Measurements from ENCODE around the gene REEP6. TPM values are rescaled to one million over a fixed set of nuclear protein-coding genes. Genes with fewer than 3 reads are reported as not detected.

Gene REEP6
- 1.3 TPM for polyA plus RNA-seq (ENCODE audit: insufficient read length)

DNA sequence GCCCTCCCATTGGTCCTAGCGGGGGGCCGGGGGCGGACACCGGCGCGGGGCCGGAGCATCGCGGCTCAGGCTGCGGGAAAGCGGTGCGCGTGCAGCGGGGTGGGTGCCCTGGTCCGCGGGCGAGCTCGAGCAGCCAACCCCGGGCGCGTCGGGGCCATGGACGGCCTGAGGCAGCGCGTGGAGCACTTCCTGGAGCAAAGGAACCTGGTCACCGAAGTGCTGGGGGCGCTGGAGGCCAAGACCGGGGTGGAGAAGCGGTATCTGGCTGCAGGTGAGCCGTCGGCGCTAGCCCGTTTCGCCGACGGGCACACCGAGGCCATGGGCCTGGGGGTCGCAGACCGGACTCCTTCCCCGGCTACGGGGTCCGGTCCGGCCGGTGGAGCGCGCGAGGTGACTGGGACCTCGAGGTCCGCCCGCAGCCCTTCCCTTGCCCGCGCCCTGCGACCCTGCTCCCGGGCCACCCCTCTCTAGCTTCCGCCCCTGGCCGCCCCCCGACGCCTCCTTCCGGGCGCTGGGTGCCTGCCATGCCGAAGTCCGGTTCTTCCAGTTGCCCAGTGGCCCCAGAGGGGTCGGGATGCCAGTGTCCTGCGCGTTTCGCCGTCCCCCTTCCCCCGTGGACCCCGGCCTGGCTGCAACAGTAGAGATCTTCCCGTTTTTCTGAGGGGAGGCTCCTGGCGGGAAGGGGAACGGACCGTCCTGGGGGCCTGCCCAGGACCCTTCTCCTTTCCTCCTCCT, at the start of gene REEP6:
Gene REEP6, plus strand, starts transcription at position 68 of the 735 bp plus-strand sequence. Its CDS starts 89 bp downstream, at position 157.
- DNase-seq (ENCODE audit: low read depth) = no peak

DNA sequence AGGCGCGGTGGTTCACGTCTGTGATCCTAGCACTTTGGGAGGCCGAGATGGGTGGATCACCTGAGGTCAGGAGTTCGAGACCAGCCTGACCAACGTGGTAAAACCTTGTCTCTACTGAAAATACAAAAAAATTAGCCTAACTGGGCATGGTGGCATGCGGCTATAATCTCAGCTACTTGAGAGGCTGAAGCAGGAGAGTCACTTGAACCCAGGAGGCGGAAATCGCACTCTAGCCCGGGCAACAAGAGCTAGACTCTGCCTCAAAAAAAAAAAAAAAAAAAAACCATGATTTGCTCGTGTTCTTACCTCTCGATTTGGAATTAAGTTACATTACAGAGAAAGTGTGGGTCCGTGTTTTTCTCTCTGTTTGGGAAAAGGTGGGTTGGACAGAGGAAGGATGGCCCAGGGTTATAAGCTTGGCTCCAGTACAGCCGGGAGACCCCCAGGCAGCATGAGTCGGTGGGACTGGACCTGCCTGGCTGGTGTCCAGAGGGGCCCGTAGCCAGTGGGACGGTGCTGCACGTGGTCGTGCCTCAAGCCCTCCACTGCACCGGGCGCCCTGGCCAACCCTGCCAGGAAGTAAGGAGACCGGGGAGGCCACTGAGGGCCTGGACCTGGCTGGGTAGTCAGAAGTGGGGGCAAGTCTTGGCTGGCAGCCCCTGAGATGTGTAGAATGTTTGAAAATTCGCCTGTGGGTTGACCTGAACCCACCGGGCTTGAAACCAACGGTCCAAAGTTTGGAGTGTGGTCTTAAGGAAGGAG, 49.1 kb upstream of the REEP6 start:
- DNase-seq (ENCODE audit: low read depth) = no peak

DNA sequence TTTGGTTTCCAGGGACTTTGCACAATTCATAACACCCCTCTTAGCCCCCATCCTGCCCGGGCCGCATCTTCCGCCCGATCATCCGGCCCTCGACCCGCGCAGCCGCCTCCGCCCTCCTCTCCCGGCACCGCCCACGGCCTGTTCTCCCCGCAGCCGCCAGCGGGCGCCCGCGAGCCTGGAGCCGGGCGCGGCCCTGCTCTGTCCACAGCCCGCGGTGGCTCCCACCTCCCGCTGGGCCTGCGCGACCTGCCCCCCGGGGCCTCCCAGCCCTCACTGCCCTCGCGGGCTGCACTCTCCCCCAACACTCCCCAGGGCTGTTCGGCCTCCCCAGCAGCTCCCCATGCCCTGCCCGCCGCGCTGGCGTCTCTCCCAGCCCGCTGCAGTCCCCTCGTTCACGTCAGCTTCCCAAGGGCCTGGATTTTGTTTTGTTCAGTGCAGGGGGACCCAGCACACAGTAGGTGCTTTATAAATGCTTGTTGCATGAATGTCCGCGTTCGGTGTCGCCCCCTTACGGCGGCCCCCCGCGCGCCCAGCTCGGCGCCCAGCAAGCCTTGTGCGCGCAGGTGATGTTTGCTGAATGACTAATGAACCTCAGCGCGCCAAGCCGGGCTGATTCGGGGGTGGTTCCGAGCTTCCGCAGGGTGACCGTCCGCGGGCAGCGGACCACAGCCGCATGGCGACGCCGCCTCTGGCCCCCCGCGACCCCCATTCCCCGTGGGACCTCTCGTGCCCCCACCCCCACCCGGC, 45.6 kb upstream of the REEP6 start:
- DNase-seq (ENCODE audit: low read depth) = no peak

DNA sequence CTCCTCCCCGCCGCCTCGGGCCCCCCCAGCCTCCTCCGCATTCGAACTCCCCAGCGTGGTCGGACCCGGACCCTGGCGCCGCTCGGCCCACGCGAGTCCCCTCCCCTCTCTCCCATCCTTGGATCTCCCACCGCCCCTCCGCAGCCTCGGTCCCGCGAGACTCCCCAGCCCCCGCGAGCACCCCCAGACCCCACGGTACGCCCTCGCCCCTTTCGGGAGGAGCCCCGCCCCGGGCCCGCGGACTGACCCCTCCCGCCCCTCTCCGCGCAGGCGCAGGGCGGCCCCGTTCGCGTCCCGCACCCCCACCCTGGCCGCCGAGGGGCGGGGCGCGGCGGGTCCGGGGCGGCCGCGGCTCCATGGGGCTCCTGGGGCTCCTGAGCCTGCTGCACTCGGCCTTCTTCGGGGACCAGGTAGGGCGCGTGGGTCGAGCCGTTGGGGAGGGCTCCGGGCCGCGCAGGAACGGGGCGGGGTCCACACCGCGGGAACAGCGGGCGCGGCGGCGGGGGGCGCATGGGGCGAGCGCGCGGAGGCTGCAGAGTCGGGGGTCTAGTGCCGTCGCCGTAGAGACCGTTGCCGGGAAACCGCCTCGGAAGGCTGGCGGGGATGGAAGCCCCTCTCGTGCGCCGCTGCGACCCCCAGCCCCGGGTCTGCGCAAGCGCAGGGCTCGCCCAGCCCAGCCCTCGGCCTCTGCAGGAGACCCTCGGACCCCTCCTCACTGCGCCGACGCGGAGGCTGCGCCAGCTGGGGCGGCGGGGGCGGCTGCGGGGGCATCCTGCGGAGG, 44.9 kb upstream of the REEP6 start:
- DNase-seq (ENCODE audit: low read depth) = no peak

DNA sequence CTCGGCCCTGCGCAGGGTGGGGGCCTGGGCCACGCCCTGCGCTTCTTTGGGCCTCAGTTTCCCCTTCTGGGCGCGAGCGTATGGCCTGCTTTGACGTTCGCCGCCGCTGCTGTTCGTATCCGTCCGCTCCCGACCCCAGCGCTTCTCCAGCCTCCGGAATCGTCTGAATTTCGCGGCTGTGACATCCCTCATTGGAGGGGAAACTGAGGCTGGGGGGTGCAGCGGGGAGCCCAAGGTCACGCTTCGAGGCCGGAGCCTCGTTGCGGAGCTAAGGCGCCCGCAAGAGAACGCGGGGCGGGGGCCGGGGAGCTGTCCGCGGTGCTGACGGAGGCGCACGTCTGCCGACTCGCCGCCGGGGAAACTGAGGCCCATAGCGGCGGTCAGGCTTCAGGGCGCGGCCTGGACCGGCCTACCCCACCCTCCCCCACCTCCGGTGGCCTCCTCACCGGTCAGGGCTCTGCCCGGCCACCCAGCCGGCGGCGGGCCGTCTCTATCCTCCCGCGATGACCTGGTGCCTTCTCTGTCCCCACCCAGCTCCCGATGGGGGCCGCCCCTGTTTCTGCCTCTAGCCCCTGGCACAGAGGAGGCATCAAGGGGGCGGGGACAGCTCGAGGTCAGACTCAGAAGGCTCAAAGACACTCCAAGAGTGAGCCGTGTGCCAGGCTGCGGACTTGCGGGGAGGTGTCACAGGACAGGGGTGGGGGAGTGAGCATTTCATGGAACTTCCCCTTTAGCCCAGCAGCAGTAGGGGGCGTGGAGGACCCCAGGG, 44.1 kb upstream of the REEP6 start:
- no peak for DNase-seq (ENCODE audit: low read depth)

DNA sequence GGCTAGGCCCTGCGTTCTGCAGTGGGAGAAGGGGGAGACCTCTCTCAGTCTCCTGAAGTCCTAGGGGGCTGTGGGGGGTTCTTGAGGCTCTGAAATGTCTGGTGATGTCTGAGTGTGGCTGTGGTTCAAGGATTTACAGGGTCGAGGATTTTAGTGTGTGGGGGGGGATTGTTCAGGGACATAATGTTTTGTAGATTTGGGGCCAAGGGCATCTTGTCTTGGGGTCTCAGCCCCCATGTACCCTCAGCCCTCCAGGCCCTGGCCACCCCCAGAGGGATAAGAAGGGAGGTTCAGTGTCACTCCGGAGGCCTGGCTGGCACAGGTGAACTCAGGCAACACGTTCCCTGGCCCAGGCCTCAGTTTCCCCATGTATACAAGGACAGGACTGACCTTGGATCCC, 43.5 kb upstream of the REEP6 start:
- DNase-seq (ENCODE audit: low read depth) = no peak

DNA sequence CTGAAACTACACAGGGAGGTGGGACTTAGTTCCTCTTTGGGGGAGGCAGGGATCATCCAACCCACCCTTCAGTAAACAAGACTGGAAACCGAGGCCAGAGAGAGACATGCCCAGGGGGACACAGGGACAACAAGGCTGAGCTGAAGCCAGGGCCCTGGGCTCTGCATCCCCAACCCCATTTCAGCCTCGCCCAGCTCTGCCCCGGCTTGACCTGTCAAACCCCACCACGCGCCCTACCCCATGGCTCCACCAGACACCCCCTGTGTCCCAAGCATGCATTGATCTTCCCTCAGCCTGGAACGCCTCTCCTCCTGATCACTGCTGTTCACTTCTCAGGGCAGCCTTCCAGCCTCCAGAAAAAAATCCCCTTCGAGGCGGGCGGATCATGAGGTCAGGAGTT, 43.0 kb upstream of the REEP6 start:
- no peak for DNase-seq (ENCODE audit: low read depth)

DNA sequence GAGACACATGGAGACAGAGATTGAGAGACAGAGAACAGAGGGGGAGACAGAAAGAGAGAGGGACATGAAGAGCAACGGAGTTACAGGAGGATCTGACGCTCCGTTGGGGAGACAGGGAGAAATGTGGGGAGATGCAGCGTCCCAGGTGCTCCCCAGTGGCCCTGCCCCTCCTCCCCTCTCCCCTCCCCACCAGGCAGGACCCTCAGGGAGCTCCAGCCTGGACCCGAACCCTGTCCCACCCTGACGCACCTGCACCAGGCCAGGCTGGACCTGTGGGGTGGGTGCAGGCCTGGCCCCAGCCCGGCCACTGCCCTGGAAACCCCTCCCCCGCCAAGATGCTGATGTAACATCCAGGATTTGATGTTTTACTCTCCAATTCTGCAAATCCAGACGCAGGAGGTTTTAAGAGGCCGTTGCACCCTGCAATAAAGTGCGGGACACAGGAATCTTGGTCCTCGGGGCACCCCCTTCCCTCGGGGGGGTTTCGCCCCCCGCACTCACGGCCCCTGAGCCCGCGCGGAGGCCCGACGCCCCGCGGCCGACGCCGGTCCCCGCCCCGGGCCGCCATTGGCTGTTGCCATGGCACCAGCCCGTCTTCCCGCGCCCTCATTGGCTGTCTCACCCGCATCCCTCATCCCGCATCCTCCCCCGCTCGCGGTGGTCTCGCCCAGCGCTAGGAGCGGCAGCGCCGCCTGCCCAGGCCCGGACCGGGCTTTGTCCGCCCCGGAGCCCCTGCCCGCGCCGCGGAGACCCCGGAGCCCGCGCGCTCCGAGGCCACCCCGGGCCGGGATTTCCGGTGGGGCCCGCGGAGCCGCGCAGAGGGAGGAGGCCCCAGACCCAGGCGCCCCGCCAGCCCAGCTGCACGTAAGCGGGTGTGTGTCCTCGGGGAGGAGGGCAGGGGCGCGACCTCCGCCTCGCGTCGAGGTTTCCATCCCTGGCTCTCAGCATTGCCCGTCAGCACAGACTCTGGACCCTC, 41.2 kb upstream of the REEP6 start, which contains the start of gene APC2:
Gene APC2, plus strand, starts transcription at position 655 of the 976 bp plus-strand sequence. CDS start 2,881 bp downstream, outside the sequence.
- DNase-seq (ENCODE audit: low read depth) = no peak

DNA sequence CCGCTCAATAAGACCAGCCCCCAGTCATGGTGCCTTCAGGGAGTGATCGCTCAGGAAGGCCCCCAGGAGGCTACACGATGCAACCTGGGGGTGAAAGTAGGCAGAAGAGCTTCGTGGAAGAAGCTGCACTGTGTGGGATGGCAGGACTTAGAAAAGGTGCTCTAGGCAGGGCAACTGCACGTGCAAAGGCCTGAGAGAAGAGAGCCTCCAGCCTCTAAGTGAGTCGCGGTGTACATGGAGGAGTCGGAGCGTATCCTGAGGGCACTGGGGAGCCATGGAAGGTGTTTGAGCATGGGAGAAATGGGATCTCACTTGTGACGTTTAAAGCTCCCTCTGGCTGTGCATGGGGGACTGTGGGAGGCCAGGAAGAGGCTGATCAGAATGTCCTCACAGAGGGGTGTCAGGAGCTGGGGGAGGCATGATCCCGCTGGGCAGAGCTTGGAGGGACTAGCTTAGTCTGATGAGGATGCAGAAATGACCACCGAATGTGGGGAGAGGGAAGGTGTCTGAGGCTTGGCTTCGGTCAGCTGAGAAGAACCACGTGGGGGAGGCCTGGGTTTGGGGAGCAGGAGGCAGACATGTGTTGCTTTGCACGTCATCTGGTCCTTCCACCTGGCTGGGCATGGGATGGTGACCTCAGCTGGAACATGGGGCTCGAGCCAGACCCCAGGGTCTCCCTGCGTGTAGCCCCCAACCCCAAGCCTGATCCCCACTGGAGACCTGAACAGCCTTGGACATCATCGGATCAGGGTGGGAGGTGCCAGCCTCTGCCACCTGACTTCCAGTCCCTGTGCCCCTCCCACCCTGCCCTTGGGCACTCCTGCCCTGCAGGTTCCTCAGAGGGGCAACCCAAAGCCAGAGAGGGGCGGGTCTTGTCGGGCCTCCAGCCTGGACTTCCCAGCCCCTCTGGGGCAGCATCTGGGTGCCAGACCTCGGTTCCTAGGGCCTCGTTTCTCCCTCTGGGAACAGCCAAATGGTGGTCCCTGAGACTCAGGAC, 39.9 kb upstream of the REEP6 start:
- no peak for DNase-seq (ENCODE audit: low read depth)

DNA sequence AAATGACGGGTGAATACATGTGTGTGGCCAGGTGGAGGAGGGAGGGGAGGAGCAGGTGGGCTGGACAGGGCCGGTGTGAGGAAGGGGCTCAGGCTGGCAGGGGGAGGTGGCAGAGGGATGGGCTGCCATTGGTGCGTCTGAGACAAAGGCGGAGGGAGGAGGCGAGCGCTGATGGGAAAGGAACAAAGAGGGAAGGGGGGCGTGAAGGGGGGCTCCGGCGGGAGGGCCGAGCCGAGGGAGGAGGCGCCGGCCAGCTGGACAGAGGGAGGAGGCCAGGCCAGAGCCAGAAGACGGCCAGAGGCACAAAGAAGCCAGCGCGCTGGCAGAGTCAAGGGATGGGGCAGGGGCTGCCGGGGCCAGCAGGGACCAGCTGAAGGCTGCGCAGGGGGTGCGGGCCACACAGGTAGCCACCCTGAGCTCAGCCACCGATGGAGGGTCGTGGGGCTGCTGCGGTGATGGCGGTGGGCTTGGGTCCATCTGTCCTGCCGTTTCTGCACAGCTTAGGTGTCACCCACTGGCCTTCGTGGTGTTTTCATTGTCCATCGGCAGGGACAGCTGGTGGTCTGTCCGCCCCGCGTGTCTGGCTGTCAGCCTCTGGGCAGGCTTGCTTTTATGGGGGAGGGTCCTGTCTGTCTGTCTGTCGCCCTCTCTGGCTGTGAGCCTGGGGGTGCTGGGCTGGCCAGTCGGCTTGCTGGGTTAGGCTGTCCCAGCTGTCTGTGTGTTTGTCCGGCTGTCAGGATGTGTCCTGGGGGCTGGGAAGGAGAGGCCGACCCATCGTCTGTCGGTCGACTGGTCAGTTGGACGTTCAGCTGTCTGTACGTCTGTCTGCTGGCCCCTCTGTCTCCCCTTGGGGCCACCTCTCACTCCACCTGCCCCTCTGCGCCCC, 38.8 kb upstream of the REEP6 start:
- DNase-seq (ENCODE audit: low read depth) = no peak

DNA sequence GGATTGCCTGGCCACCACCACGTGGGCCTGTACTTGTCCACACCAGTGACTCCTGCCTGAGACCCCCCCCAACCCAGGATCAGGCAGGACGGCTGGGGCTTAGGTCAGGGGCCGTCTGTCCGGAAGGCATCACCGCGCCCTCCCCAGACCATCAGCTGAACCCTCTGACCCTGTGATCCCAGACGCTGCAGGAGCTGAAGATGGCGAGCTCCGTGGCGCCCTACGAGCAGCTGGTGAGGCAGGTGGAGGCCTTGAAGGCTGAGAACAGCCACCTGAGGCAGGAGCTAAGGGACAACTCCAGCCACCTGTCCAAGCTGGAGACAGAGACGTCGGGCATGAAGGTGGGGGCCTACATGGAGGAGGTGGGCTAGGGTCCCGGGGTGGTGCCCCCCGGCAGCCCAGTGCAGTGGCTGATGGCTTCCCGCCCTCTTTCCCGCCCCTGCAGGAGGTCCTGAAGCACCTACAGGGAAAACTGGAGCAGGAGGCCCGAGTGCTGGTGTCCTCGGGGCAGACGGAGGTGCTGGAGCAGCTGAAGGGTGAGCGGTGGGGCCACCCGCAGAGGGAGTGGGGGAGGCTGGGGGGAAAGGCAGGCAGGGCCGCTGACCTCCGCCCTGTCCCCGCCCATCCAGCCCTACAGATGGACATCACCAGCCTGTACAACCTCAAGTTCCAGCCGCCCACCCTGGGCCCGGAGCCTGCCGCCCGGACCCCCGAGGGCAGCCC, 38.0 kb upstream of the REEP6 start:
- DNase-seq (ENCODE audit: low read depth) = no peak

DNA sequence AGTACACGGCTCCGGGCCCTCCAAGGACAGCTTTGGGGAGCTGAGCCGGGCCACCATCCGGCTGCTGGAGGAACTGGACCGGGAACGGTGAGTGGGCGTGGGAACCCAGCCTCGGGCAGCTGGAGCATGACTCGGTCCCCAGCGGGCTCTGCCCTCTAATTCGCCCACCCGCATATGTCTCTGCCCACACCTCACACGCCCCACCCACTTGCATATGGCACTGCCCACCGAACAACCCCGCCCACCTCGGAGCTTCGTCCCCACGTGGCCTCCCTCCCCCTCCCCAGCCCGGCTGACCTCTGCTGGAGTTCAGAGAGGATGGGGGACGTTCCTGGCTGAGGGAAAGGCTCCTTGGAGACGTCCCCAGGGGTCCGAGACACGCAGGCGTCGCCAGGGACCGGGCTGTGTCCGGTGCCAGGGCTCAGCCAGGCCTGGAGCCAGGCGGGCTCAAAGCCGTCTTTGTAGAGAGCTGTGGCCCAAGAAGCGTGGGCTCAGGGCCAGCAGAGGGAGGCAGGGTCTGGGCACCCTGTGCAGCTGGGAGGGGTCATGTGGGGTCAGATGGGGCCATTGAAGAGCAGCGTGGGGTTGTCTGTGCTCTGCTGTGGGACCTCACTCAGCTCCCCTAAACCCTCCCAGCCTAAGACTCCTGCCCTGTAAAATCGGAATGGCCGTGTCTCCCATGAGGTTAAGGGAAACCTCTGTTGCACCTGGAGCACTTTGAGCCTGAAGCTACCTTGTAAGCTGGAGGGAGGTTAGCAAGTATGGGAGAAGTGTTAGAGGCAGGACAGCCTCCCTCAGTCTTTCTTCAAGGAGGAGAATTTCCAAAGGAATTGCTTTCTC, 37.2 kb upstream of the REEP6 start:
- no peak for DNase-seq (ENCODE audit: low read depth)

DNA sequence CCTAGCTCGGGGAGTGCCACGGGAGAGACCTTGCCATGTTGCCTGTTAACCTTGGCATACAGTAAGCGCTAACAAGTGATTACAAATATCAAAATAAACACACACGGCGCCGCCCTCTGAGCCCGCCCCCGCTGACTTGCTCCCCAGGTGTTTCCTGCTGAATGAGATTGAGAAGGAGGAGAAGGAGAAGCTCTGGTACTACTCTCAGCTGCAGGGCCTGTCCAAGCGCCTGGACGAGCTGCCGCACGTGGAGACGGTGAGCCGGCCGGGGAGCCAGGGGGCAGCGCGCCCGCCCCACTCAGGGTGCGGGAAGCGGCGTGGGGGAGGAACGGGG, 36.0 kb upstream of the REEP6 start:
- no peak for DNase-seq (ENCODE audit: low read depth)

DNA sequence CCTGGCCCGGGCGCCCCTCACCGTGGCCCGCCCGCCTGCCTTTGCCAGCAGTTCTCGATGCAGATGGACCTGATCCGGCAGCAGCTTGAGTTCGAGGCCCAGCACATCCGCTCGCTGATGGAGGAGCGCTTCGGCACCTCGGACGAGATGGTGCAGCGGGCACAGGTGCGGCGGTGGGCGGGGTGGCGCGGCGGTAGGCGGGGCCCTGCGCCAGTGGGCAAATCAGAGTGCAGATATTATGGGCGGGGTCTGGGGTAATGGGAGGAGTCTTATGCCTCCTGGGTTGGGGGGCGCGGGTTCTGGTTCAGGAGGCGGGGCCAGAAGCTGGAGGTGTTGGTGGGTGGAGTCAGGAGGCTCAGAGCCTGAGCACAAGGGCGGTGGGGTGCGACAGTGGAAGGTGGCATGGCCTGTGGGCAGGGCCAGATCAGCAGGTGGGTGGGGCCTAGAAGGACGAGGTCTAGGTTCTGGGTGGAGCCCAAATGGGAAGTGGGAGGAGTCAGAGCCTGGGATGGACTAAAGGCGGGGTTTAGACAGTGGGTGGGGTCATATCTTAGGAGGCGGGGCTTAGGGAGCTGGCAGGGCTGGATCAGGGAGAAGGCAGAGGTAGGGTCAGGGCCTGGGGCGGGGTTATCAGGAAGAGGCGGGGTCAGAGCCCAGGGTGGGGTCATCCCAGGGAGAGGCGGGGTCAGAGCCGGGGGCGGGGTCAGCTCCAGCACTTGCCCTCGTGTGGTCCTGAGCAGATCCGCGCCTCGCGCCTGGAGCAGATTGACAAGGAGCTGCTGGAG, 35.5 kb upstream of the REEP6 start:
- no peak for DNase-seq (ENCODE audit: low read depth)
